Measurements from ENCODE around the gene CKAP2L.

Gene CKAP2L

DNA sequence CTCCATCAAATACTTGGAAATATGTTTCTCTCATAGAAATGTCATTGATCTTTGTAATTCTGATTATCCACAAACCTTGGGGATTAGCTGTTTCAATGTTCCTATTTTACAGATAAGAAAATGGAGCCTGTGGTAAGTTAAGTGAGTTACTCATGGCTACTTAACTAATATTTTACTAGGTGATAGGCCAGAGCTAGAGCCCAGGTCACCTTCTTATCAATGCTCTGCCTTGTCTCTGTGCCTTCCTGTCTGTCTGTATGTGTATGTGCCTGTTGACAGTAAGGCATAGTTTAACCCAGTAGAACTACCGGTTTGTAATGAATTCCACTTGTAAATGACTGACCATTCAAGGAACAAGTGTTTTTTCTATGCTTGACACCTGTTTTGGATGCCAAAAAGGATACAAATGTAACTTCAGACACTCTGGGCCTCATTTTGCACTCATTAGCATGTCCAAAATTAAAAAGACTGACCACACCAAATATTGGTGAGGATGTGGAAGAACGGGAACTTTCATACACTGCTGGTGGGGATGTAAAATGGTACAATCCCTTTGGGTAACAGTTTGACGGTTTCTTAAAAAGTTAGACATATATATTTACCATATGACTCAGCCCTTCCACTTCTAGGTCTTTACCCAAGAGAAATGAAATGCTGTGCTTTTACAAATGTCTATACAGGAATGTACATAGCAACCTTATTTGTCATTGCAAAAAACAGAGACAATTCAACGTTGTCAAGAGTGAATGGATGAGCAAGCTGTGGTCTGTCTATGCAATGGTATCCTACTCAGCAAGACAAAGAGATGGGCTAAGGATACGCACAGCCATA, 39.5 kb upstream of the CKAP2L start:
- TF ChIP-seq POLR2AphosphoS5 (IDR thresholded peaks at IDR 0.05; ENCODE audit: low read depth, low read length), result no peak
- TF ChIP-seq TAF1 (IDR thresholded peaks at IDR 0.05; ENCODE audit: borderline replicate concordance, low read depth, low read length), result no peak
- TF ChIP-seq POLR2A (IDR thresholded peaks at IDR 0.05; ENCODE audit: low read depth, low read length), result no peak
- DNase-seq (ENCODE audit: insufficient read length), result no peak
- no peak for FAIRE-seq

DNA sequence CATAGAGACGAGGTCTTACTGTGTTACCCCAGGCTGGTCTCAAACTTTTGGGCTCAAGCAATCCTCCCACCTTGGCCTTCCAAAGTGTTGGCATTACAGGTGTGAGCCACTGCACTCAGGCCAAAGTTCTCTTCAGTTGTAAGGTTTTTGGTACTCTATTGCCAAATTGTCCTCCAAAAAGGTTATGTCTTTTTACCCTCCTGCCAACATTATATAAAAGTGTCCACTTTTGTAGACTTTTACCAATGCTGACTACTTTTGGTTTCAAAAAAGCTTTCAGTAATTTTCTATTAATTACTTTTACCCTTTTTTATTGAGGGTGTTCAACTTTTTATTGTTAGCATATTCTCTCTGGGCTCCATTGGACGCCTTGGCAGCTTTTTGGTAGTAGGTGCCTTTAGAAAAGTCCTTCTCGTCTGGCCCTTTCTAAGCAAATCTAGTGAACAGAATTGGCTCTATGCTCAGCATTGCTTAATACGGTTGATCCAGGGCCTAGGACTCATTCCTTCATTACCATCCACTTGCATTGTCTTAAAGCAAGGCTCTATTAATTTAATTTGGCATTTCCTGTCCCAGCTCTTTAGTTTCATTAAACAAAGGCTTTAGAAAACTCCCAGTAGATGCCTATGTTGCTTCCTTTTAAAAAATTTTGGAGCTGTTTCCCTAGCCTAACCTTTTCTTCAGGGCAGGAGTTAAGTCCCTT, 36.6 kb upstream of the CKAP2L start:
- TF ChIP-seq POLR2AphosphoS5 (IDR thresholded peaks at IDR 0.05; ENCODE audit: low read depth, low read length), result no peak
- no peak for TF ChIP-seq POLR2A (IDR thresholded peaks at IDR 0.05; ENCODE audit: low read depth, low read length)
- TF ChIP-seq TAF1 (IDR thresholded peaks at IDR 0.05; ENCODE audit: borderline replicate concordance, low read depth, low read length), result no peak
- DNase-seq (ENCODE audit: insufficient read length), result no peak
- no peak for FAIRE-seq

DNA sequence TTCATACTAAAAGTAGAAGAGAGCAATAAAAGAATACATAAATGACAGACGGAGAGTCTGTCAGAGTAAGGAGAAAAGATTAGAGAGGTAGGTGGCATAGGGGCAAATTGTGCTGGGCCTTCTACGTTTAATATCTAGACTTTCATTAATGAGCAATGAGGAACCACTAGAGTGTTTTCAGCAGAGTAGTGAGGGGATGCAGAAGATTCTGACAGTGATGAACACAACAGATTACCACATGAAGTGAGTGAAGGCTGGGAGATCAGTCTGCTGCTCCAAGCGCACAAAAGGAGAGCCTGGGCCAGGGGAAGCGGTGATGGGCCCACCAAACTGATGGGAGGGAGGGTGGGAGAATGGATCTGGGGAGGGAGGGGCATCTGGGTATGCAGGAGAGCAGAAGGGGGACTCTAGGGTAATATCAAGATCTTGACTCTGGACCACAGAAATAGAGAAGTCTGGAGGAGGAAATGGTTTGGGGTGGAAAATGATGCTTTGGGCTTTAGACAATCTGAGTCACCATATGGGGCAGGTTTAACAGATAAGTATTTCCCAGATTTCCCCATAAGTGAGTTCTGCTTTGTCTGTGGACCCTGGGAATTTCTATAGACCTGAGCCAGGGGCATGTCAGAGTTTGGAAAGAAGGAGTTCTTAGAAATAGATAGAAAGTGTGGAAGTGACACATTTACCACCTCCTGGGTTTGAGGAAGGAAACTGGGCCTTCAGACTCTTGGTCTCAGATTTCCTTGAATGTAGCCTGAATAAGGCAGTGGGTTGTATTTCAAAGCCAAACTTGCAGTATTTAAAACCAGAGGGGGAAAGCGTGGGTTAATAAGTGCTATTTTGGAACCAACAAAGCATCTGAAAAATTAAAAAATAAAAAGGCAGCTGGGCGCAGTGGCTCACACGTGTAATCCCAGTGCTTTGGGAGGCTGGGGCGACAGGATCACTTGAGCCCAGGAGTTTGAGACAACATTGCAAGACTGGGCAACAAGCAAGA, 34.9 kb upstream of the CKAP2L start:
- DNase-seq (ENCODE audit: insufficient read length), result no peak
- FAIRE-seq, result no peak
- TF ChIP-seq TAF1 (IDR thresholded peaks at IDR 0.05; ENCODE audit: borderline replicate concordance, low read depth, low read length) (no peak), POLR2AphosphoS5 (IDR thresholded peaks at IDR 0.05; ENCODE audit: low read depth, low read length) (no peak), POLR2A (IDR thresholded peaks at IDR 0.05; ENCODE audit: low read depth, low read length) (no peak)

DNA sequence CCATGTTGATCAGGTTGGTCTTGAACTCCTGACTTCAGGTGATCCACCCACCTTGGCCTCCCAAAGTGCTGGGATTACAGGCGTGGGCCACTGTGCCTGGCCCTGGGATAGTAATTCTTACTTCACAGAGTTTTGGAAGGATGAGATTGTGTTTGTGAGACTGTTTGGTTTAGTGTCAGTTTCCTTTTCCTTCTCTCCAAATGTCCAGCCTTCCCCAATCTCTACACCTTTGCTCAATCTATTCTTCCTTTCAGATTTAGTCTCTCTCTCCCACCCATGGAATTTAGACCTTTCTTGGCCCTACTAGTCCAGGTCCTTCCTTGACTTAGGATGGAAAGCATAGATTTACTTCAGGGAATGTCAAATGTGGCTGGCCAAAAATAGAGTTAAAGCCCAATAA, 32.1 kb upstream of the CKAP2L start:
- TF ChIP-seq TAF1 (IDR thresholded peaks at IDR 0.05; ENCODE audit: borderline replicate concordance, low read depth, low read length), result no peak
- FAIRE-seq (no peak), DNase-seq (ENCODE audit: insufficient read length) (no peak)

DNA sequence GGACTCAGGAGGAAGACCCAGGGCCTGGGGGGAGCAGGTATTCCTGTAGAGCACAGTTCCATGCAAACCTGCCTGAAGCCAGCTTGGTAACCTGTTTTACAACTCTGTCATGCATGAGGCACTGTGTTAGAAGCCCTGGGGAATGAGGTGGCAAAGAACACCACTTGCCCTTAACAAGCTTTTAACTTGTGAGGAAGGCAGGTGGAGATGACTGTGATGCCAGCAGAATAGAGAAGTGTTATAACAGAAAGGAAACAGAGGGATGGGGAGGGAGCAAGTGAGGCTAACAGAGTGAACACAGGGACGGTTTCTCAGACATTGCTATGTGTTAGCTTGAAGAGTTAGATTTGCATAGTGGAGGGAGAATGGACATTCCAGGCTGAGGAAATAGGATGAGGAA, 31.4 kb upstream of the CKAP2L start:
- FAIRE-seq, result peak; percentile 36
- DNase-seq (ENCODE audit: insufficient read length), result no peak

GRCh38 chr2:112794841-112795240, 30.4 kb upstream of the CKAP2L start:
- TF ChIP-seq POLR2AphosphoS5 (IDR thresholded peaks at IDR 0.05; ENCODE audit: low read depth, low read length), result no peak
- no peak for TF ChIP-seq TAF1 (IDR thresholded peaks at IDR 0.05; ENCODE audit: borderline replicate concordance, low read depth, low read length)
- TF ChIP-seq POLR2A (IDR thresholded peaks at IDR 0.05; ENCODE audit: low read depth, low read length), result no peak
- DNase-seq (ENCODE audit: insufficient read length) (no peak), FAIRE-seq (no peak)

More for the DNA sequence above, 31.4 kb upstream of the CKAP2L start:
- no peak for TF ChIP-seq POLR2A (IDR thresholded peaks at IDR 0.05; ENCODE audit: low read depth, low read length)
- TF ChIP-seq POLR2AphosphoS5 (IDR thresholded peaks at IDR 0.05; ENCODE audit: low read depth, low read length), result no peak
- no peak for TF ChIP-seq TAF1 (IDR thresholded peaks at IDR 0.05; ENCODE audit: borderline replicate concordance, low read depth, low read length)

- FAIRE-seq (peak; percentile 42), DNase-seq (ENCODE audit: insufficient read length) (no peak)
- TF ChIP-seq POLR2AphosphoS5 (IDR thresholded peaks at IDR 0.05; ENCODE audit: low read depth, low read length) (no peak), TAF1 (IDR thresholded peaks at IDR 0.05; ENCODE audit: borderline replicate concordance, low read depth, low read length) (no peak), POLR2A (IDR thresholded peaks at IDR 0.05; ENCODE audit: low read depth, low read length) (no peak)
These were observed 29.8 kb upstream of the CKAP2L start for GRCh38 chr2:112794131-112794733.

DNA sequence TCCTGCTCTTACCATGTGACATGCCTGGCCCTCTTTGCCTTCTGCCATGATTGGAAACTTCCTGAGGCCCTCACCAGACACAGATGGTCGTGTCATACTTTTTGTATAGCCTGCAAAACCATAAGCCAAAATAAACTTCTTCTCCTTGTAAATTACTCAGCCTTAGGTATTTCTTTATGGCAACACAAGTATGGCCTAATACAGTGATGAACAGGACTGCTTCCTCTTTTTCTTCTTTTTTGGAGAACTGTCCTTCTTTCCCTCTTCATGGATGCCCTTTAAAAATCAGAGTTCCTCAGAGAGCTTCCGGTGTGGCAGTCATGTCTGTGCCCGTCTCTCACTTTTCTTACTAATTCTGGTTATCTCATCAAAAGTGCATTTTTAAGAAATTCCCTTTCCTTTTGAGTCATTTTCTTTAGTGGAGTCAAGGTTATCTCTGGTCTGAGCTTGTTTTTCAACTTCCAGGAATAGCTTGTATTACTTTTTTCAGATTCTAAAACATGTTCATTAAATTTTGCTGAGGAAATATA, 29.1 kb upstream of the CKAP2L start:
- FAIRE-seq, result no peak
- TF ChIP-seq POLR2A (IDR thresholded peaks at IDR 0.05; ENCODE audit: low read depth, low read length) (no peak), POLR2AphosphoS5 (IDR thresholded peaks at IDR 0.05; ENCODE audit: low read depth, low read length) (no peak), TAF1 (IDR thresholded peaks at IDR 0.05; ENCODE audit: borderline replicate concordance, low read depth, low read length) (no peak)

DNA sequence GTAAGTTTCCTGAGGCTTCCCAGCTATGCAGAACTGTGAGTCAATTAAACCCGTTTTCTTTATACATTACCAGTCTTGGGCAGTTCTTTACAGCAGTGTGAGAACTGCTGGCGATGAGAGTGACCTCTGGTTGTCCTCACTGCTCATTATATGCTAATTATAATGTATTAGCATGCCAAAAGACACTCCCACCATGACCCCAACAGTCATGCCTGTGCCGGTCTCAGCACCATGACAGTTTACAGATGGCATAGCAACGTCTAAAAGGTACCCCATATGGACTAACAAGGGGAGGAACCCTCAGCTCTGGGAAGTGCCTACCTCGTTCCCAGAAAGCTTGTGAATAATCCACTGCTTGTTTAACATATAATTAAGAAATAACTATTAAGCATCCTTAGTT, 28.0 kb upstream of the CKAP2L start:
- TF ChIP-seq POLR2A (IDR thresholded peaks at IDR 0.05; ENCODE audit: low read depth, low read length), result no peak
- no peak for TF ChIP-seq POLR2AphosphoS5 (IDR thresholded peaks at IDR 0.05; ENCODE audit: low read depth, low read length)
- no peak for TF ChIP-seq TAF1 (IDR thresholded peaks at IDR 0.05; ENCODE audit: borderline replicate concordance, low read depth, low read length)
- no peak for FAIRE-seq

More for the DNA sequence above, 29.1 kb upstream of the CKAP2L start:
- DNase-seq (ENCODE audit: insufficient read length), result no peak

DNA sequence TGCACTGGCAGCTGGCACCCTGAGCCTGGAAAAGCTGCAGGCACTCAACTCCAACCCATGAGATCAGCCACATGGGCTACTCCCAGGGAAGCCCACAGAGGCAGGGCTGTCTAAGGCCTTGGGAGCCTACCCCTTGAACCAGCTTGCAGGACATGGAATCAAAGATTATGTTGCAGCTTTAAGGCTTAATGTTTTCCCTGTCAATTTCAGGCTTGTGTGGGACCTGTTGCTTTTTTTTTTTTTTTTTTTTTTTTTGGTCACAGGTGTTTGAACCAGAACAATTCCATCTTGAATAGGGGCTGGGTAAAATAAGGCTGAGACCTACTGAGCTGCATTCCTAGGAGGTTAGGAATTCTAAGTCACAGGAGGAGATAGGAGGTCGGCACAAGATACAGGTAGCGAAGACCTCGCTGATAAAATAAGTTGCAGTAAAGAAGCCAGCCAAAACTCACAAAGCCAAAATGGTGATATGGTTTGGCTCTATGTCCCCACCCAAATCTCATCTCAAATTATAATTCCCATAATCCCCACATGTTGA, 27.4 kb upstream of the CKAP2L start:
- DNase-seq (ENCODE audit: insufficient read length) (no peak), FAIRE-seq (no peak)
- no peak for TF ChIP-seq POLR2AphosphoS5 (IDR thresholded peaks at IDR 0.05; ENCODE audit: low read depth, low read length)
- TF ChIP-seq TAF1 (IDR thresholded peaks at IDR 0.05; ENCODE audit: borderline replicate concordance, low read depth, low read length), result no peak
- TF ChIP-seq POLR2A (IDR thresholded peaks at IDR 0.05; ENCODE audit: low read depth, low read length), result no peak

More for the DNA sequence above, 28.0 kb upstream of the CKAP2L start:
- DNase-seq (ENCODE audit: insufficient read length), result no peak

All from GM12892 (cell line).